A549 (cell line): ENCODE measurements around the gene ONECUT3. TPM values are rescaled to one million over a fixed set of nuclear protein-coding genes. Genes with fewer than 3 reads are reported as not detected.

ENCODE experiments used
- ATAC-seq, 2 experiments: fragments of 200-7000 bp in 1 of 2; fragments of >200 bp in 1 of 2; cut with Nextera tagmentation in 1 of 2; cut with Tn5 transposase in 1 of 2; 3 replicates each; pipeline versions ENCODE4 v1.8.0 to v1.9.1; 2018 to 2020; ENCODE audit warnings: mild to moderate bottlenecking in 1 of 2, moderate library complexity in 1 of 2
- CTCF ChIA-PET: fragments of 300-600 bp; sonication (Branson Sonifier 250); formaldehyde crosslinking; extraction: SDS; loops from one replicate; lab custom pipeline; 2021; ENCODE audit warnings: antibody characterized with exemption, inconsistent platforms; lab: Yijun Ruan, JAX
- POLR2A ChIA-PET: fragments of 350-600 bp; formaldehyde crosslinking; extraction: SDS; loops from one replicate; lab custom pipeline; 2021; ENCODE audit warnings: antibody characterized with exemption, inconsistent platforms; lab: Yijun Ruan, JAX
- DNase-seq, 2 experiments: peaks; one replicate each; pipeline versions ENCODE4 v3.0.0 to v3.0.0-alpha.2; 2011 to 2016; ENCODE audit warnings: low read depth in 1 of 2, low spot score in 1 of 2
- FAIRE-seq: peaks from 2 replicates; lab custom pipeline; 2011; peaks lifted over from hg19 to GRCh38; lab: Jason Lieb, UNC
- H3K27ac ChIP-seq, 2 experiments: fragments of >200 bp; sonication (Bioruptor Twin); formaldehyde crosslinking; 3 replicates each; pipeline ENCODE4 v1.5.1; 2016 to 2017
- H3K4me1 ChIP-seq: fragments of >200 bp; sonication (Bioruptor Twin); formaldehyde crosslinking; 3 replicates; pipeline ENCODE4 v1.6.1; 2016
- H3K4me2 ChIP-seq: fragments of >200 bp; sonication (Bioruptor Twin); formaldehyde crosslinking; 3 replicates; pipeline ENCODE4 v1.6.1; 2016
- H3K4me3 ChIP-seq: fragments of >200 bp; sonication (Bioruptor Twin); formaldehyde crosslinking; 3 replicates; pipeline ENCODE4 v1.5.1; 2016
- H3K9me3 ChIP-seq: fragments of >200 bp; sonication (Bioruptor Twin); formaldehyde crosslinking; 3 replicates; pipeline ENCODE4 v1.6.1; 2016
- BHLHE40 ChIP-seq: IDR thresholded peaks from 2 replicates; pipeline ENCODE4 v1.6.1; 2012; ENCODE audit warnings: low read depth, low read length, inconsistent platforms
- CBX8 ChIP-seq: fragments of 200-600 bp; sonication (generic); IDR thresholded peaks from 2 replicates; pipeline ENCODE4 v1.6.1; 2016
- CEBPB ChIP-seq, 2 experiments: fragments of >200 bp in 1 of 2; sonication (Bioruptor Twin) in 1 of 2; formaldehyde crosslinking in 1 of 2; IDR thresholded peaks; 2 replicates each; pipeline ENCODE4 v1.6.1; 2012 to 2016
- EP300 ChIP-seq, 2 experiments: fragments of >200 bp; sonication (Bioruptor Twin); formaldehyde crosslinking; IDR thresholded peaks; 2 replicates in 1 of 2; 3 replicates in 1 of 2; pipeline ENCODE4 v1.6.1; 2016 to 2017
- ESRRA ChIP-seq: fragments of 150-350 bp; IDR thresholded peaks from 2 replicates; pipeline ENCODE4 v1.6.1; 2014; ENCODE audit warnings: mild to moderate bottlenecking, low read length, borderline replicate concordance
- FOSL2 ChIP-seq, 2 experiments: fragments of 450-650 bp in 1 of 2; fragments of >200 bp in 1 of 2; sonication (Bioruptor Twin) in 1 of 2; formaldehyde crosslinking; IDR thresholded peaks; 2 replicates each; pipeline versions ENCODE4 v1.5.0 to v1.6.1; 2016 to 2020; ENCODE audit warnings: mild to moderate bottlenecking in 1 of 2, moderate library complexity in 1 of 2
- HOXA7 ChIP-seq: fragments of 250-450 bp; sonication (Bioruptor Pico); IDR thresholded peaks from 2 replicates; pipeline ENCODE4 v1.5.0; 2020; ENCODE audit warnings: mild to moderate bottlenecking, moderate library complexity
- JUN ChIP-seq, 2 experiments: fragments of >200 bp; sonication (Bioruptor Twin); formaldehyde crosslinking; IDR thresholded peaks; 2 replicates in 1 of 2; 3 replicates in 1 of 2; pipeline ENCODE4 v1.6.1; 2016 to 2017
- KDM1A ChIP-seq: fragments of 200-600 bp; sonication (generic); IDR thresholded peaks from 2 replicates; pipeline ENCODE4 v1.6.1; 2016; ENCODE audit warnings: low read depth, mild to moderate bottlenecking
- MAZ ChIP-seq: fragments of 150-350 bp; IDR thresholded peaks from 2 replicates; pipeline ENCODE4 v1.6.1; 2014; ENCODE audit warnings: antibody characterized with exemption, low read depth, low read length, borderline replicate concordance
- MYC ChIP-seq: IDR thresholded peaks from 2 replicates; pipeline ENCODE4 v1.6.1; 2012; ENCODE audit warnings: mild to moderate bottlenecking, inconsistent platforms, low read length, improper control_type of control experiment, borderline replicate concordance
- NPAS2 ChIP-seq: fragments of 250-450 bp; sonication (Bioruptor Pico); IDR thresholded peaks from 2 replicates; pipeline ENCODE4 v1.8.0; 2022; ENCODE audit warnings: mild to moderate bottlenecking, moderate library complexity, borderline replicate concordance
- NR3C1 ChIP-seq: fragments of >200 bp; sonication (Bioruptor Twin); formaldehyde crosslinking; IDR thresholded peaks from 3 replicates; pipeline ENCODE4 v1.6.1; 2017
- PHF8 ChIP-seq: fragments of 200-600 bp; sonication (generic); IDR thresholded peaks from 2 replicates; pipeline ENCODE4 v1.6.1; 2016; ENCODE audit warnings: low read depth, mild to moderate bottlenecking, antibody characterized with exemption, moderate library complexity, borderline replicate concordance
- RARB ChIP-seq: fragments of 250-450 bp; sonication (Bioruptor Pico); IDR thresholded peaks from 2 replicates; pipeline ENCODE4 v1.8.0; 2021; ENCODE audit warnings: mild to moderate bottlenecking, moderate library complexity
- RCOR1 ChIP-seq: fragments of 150-350 bp; IDR thresholded peaks from 2 replicates; pipeline ENCODE4 v1.6.1; 2014; ENCODE audit warnings: antibody characterized with exemption, low read length, low read depth
- RNF2 ChIP-seq: fragments of 200-600 bp; sonication (generic); IDR thresholded peaks from 2 replicates; pipeline ENCODE4 v1.6.1; 2016; ENCODE audit warnings: low read depth, mild to moderate bottlenecking, antibody characterized with exemption, moderate library complexity, borderline replicate concordance
- SMC3 ChIP-seq: fragments of >200 bp; sonication (Bioruptor Twin); formaldehyde crosslinking; IDR thresholded peaks from 3 replicates; pipeline ENCODE4 v1.6.1; 2018; ENCODE audit warnings: inconsistent platforms
- TP53 ChIP-seq: fragments of 250-450 bp; sonication (Bioruptor Pico); IDR thresholded peaks from 2 replicates; pipeline ENCODE4 v1.5.0; 2021; ENCODE audit warnings: mild to moderate bottlenecking, moderate library complexity
- ZC3H11A ChIP-seq: fragments of 450-650 bp; IDR thresholded peaks from 2 replicates; pipeline ENCODE4 v1.6.1; 2014; ENCODE audit warnings: antibody characterized with exemption, mild to moderate bottlenecking
- ZFP36 ChIP-seq: fragments of 450-650 bp; IDR thresholded peaks from 2 replicates; pipeline ENCODE4 v1.6.1; 2014; ENCODE audit warnings: borderline replicate concordance; ENCODE audit not compliant: partially characterized antibody
- ZNF302 ChIP-seq: fragments of 250-450 bp; sonication (Bioruptor Pico); IDR thresholded peaks from 2 replicates; pipeline ENCODE4 v1.9.0; 2021; ENCODE audit warnings: inconsistent platforms, mild to moderate bottlenecking, moderate library complexity
- ZSCAN20 ChIP-seq: fragments of 250-450 bp; sonication (Bioruptor Pico); IDR thresholded peaks from 2 replicates; pipeline ENCODE4 v1.8.0; 2022; ENCODE audit warnings: mild to moderate bottlenecking, moderate library complexity
- WGBS: methylation state at CpG from one replicate; pipeline ENCODE4 v1.1.6; 2017; ENCODE audit errors: missing lambda C conversion rate; 5-methylcytosine and 5-hydroxymethylcytosine counted together
- polyA plus RNA-seq, 4 experiments: library from polyadenylated mRNA; depleted of rRNA in 3 of 4; stranded (reverse); fragments of >200 nt; fragmentation: RNase III in 1 of 4; extraction: RNeasy Plus Mini Kit Qiagen cat#74134 plus additional on column Dnase treatment in 1 of 4; gene quantifications; 2 replicates in 3 of 4; 3 replicates in 1 of 4; pipeline ENCODE4 v1.2.3, GENCODE V29; 2011 to 2017
- TF ChIP-seq, protein P1 (sequence below): fragments of 150-350 bp; IDR thresholded peaks from 2 replicates; pipeline ENCODE4 v1.6.1; 2014; ENCODE audit warnings: low read depth, mild to moderate bottlenecking, low read length
- TF ChIP-seq, protein P2 (sequence below): fragments of 250-450 bp; sonication (Bioruptor Pico); IDR thresholded peaks from 2 replicates; pipeline ENCODE4 v1.5.0; 2021; ENCODE audit warnings: mild to moderate bottlenecking, moderate library complexity, borderline replicate concordance
- TF ChIP-seq, protein P3 (sequence below): fragments of 250-450 bp; sonication (Bioruptor Pico); IDR thresholded peaks from 2 replicates; pipeline ENCODE4 v1.5.0; 2020; ENCODE audit warnings: low read depth, mild to moderate bottlenecking, moderate library complexity

ONECUT3 gene
- polyA plus RNA-seq, 2 of the 4 experiments (the other 2 are of a cell fraction) = 0.01 TPM; not detected in 1

DNA sequence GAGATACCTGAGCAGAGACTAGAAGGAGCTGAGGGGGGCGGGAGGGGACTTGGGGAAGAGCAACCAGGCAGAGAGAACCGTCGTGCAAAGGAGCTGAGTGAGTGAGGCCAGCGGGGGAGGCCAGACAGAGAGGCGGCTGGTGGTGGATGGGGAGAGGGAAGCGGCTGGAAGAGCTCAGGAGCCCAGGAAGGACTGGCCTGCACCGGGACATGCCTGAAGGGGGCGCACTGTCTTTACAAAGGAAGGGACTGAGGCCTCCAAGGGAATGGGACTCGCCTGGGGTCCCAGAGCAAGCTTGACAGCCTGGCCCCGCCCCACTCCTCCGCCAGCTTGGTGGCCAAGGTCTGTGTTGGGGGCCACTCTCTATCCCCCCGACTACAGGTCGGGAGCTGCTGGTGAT is 14.9 kb downstream of the ONECUT3 start:
- no peak overlapping the region for H3K4me3 ChIP-seq
- TF ChIP-seq HOXA7 = no peak
- no peak for TF ChIP-seq JUN (IDR thresholded peaks at IDR 0.05)
- TF ChIP-seq ZFP36 = no peak
- no peak for TF ChIP-seq ESRRA
- TF ChIP-seq NR3C1 = no peak
- TF ChIP-seq MAZ = no peak
- TF ChIP-seq ZSCAN20 (CRISPR knock-in tag) = no peak
- no peak for TF ChIP-seq CEBPB (IDR thresholded peaks at IDR 0.05)
- no peak for TF ChIP-seq FOSL2 (IDR thresholded peaks at IDR 0.05)
- TF ChIP-seq FOSL2 (CRISPR knock-in tag; IDR thresholded peaks at IDR 0.05) = no peak
- TF ChIP-seq, protein P1, sequence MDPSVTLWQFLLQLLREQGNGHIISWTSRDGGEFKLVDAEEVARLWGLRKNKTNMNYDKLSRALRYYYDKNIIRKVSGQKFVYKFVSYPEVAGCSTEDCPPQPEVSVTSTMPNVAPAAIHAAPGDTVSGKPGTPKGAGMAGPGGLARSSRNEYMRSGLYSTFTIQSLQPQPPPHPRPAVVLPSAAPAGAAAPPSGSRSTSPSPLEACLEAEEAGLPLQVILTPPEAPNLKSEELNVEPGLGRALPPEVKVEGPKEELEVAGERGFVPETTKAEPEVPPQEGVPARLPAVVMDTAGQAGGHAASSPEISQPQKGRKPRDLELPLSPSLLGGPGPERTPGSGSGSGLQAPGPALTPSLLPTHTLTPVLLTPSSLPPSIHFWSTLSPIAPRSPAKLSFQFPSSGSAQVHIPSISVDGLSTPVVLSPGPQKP = no peak
- TF ChIP-seq, protein P2, sequence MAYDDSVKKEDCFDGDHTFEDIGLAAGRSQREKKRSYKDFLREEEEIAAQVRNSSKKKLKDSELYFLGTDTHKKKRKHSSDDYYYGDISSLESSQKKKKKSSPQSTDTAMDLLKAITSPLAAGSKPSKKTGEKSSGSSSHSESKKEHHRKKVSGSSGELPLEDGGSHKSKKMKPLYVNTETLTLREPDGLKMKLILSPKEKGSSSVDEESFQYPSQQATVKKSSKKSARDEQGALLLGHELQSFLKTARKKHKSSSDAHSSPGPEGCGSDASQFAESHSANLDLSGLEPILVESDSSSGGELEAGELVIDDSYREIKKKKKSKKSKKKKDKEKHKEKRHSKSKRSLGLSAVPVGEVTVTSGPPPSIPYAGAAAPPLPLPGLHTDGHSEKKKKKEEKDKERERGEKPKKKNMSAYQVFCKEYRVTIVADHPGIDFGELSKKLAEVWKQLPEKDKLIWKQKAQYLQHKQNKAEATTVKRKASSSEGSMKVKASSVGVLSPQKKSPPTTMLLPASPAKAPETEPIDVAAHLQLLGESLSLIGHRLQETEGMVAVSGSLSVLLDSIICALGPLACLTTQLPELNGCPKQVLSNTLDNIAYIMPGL = no peak
- no peak for TF ChIP-seq PHF8
- TF ChIP-seq, all 56 proteins: peak for 0
- CTCF ChIA-PET = interaction anchor here (0.8 to 5.9 kb wide), 12 partner anchors 10 to 222 kb away, joined by 3 to 66 read pairs (median 4); no protein-coding TSS in a partner anchor
- ATAC-seq (peak in 1 of 2 experiments; percentile 34; a peak in 3 of 6 replicates), DNase-seq (no peak), FAIRE-seq (no peak)
- Histone ChIP-seq H3K4me2 (no peak overlapping the region), H3K4me1 (no peaks in the 10 kb centered on the region), H3K27ac (no peak overlapping the region), H3K9me3 (peaks cover 22% of the 10 kb centered on the region)
- 10% methylated on average over 10 of the region's 13 CpGs for WGBS
- POLR2A ChIA-PET = no interaction called here

DNA sequence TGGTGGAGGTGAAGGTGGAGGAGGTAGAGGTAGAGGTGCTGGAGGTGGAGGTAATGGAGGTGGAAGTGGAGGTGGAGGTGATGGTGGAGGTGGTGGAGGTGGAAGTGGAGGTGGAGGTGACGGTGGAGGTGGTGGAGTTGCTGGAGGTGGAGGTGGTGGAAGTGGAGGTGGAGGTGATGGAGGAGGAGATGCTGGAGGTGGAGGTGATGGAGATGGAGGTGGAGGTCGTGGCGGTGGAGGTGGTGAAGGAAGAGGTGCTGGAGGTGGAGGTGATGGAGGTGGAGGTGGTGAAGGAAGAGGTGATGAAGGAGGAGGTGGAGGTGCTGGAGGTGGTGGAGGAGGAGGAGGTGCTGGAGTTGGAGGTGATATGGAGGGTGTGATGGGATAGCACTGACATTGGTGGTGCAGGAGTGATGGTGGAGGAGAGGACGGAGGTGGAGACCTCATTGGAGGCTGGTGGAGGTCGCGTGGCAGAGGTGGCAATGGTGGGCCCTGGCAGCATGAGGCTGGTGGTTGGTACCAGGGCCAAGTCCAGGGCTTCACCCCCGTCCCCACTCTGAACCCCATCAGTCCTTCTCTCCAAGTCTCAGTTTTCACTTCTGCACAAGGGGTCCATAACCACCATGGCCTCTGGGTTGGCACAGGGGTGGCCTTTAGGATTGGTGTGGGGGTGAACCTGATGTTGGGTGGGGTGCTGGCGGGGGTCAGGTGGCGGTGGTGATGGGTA is 15.8 kb downstream of the ONECUT3 start:
- H3K9me3 ChIP-seq = peaks cover 22% of the 10 kb centered on the region
- H3K27ac ChIP-seq = no peak overlapping the region
- WGBS = 53% methylated on average over 7 of the region's 9 CpGs
- FAIRE-seq (no peak), ATAC-seq (no peak)
- CTCF ChIA-PET = interaction anchor here (0.7 to 5.9 kb wide), 11 partner anchors 9 to 97 kb away, joined by 3 to 66 read pairs (median 3); no protein-coding TSS in a partner anchor
- no peak overlapping the region for H3K4me2 ChIP-seq
- POLR2A ChIA-PET = no interaction called here
- TF ChIP-seq CEBPB (IDR thresholded peaks at IDR 0.05) = no peak
- no peak for TF ChIP-seq KDM1A
- no peak for TF ChIP-seq HOXA7
- TF ChIP-seq BHLHE40 = no peak
- TF ChIP-seq, protein P3, sequence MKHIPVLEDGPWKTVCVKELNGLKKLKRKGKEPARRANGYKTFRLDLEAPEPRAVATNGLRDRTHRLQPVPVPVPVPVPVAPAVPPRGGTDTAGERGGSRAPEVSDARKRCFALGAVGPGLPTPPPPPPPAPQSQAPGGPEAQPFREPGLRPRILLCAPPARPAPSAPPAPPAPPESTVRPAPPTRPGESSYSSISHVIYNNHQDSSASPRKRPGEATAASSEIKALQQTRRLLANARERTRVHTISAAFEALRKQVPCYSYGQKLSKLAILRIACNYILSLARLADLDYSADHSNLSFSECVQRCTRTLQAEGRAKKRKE (CRISPR knock-in tag) = no peak
- TF ChIP-seq ZC3H11A = no peak
- TF ChIP-seq RNF2 = no peak
- TF ChIP-seq RCOR1 = no peak
- TF ChIP-seq EP300 (IDR thresholded peaks at IDR 0.05) = no peak
- TF ChIP-seq TP53 (CRISPR knock-in tag) = no peak
- TF ChIP-seq MYC = no peak
- no peak for TF ChIP-seq ZNF302 (CRISPR knock-in tag)
- no peak for TF ChIP-seq NPAS2 (CRISPR knock-in tag)
- TF ChIP-seq CBX8 = no peak
- TF ChIP-seq SMC3 = no peak
- no peak for TF ChIP-seq RARB (CRISPR knock-in tag)
- TF ChIP-seq, all 56 proteins: peak for 0
- no peak for DNase-seq
- Histone ChIP-seq H3K4me3 (no peak overlapping the region), H3K4me1 (no peaks in the 10 kb centered on the region)
